Measurements from ENCODE around the gene NRBF2.

The NRBF2 gene

DNA sequence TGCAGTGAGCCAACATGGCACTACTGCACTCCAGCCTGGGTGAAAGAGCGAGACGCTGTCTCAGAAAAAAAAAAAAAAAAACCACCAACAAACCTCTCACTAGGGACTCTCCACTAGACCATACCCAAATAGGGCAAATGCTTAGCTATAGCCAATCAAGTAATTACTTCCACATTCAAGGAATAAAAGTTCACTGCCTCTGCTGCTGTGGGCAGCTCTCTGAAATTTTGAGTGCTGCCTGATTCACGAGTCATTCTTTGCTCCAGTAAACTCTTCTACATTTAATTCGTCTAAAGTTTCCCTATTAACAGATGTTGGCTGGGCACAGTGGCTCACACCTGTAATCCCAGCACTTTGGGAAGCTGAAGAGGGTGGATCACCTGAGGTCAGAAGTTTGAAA, 4.7 kb upstream of the NRBF2 start:
- peaks cover 15% of the 10 kb centered on the region for H3K27me3 ChIP-seq (ENCODE audit: insufficient read depth, low read depth, severe bottlenecking)
- H3K27ac ChIP-seq: no peak overlapping the region
- no peak for DNase-seq
- H3K4me3 ChIP-seq (ENCODE audit: low read depth, low read length): no peak overlapping the region
- no peaks in the 10 kb centered on the region for H3K36me3 ChIP-seq
- peaks cover 8% of the 10 kb centered on the region for H3K9me3 ChIP-seq (ENCODE audit: severe bottlenecking)
- TF ChIP-seq, protein P1, sequence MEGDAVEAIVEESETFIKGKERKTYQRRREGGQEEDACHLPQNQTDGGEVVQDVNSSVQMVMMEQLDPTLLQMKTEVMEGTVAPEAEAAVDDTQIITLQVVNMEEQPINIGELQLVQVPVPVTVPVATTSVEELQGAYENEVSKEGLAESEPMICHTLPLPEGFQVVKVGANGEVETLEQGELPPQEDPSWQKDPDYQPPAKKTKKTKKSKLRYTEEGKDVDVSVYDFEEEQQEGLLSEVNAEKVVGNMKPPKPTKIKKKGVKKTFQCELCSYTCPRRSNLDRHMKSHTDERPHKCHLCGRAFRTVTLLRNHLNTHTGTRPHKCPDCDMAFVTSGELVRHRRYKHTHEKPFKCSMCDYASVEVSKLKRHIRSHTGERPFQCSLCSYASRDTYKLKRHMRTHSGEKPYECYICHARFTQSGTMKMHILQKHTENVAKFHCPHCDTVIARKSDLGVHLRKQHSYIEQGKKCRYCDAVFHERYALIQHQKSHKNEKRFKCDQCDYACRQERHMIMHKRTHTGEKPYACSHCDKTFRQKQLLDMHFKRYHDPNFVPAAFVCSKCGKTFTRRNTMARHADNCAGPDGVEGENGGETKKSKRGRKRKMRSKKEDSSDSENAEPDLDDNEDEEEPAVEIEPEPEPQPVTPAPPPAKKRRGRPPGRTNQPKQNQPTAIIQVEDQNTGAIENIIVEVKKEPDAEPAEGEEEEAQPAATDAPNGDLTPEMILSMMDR (IDR thresholded peaks at IDR 0.05; ENCODE audit: low read depth, low read length): no peak

DNA sequence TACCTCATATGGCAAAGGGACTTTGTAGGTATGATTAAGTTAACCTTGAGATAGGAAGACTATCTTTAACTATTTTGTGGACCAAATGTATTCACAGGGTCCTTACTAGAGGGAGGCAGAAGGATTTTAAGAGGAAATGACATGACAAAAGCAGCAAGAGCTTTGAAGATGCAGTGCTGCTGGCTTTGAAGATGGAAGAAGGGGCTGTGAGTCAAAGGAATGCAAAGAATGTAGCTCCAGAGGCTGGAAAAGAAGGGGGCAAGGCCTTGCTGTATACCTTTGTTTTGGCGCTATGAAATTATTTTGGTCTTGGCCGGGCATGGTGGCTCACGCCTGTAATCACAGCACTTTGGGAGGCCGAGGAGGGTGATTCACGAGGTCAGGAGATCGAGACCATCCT, 3.2 kb upstream of the NRBF2 start:
- H3K27me3 ChIP-seq (ENCODE audit: insufficient read depth, low read depth, severe bottlenecking): peaks cover 15% of the 10 kb centered on the region
- H3K4me3 ChIP-seq (ENCODE audit: low read depth, low read length): no peak overlapping the region
- H3K27ac ChIP-seq: no peak overlapping the region
- peaks cover 8% of the 10 kb centered on the region for H3K9me3 ChIP-seq (ENCODE audit: severe bottlenecking)
- no peaks in the 10 kb centered on the region for H3K36me3 ChIP-seq
- TF ChIP-seq, protein P1 (IDR thresholded peaks at IDR 0.05; ENCODE audit: low read depth, low read length): no peak
- no peak for DNase-seq

DNA sequence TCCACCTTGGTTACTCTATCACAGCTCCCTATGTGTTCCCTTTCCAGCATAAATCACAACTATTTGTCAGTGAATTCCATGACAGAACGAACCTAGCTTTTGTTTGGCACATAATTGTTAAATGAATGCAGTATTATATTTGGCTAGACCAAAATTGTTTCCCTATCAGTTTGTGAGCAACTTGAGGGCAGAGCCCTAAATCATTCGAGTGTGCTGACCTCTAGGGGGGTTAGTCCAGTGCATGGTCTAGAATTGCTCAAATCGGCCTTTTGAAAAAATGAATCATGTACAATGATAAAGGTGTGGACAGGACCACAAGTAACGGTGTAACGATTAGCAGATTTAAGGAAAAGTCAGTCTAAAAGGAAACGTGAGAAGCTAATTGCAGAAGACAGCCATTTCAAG, 475 bp upstream of the NRBF2 start:
- Histone ChIP-seq H3K4me3 (ENCODE audit: low read depth, low read length) (peak overlapping the region; percentile 43), H3K27ac (peak overlapping the region; percentile 56), H3K36me3 (no peaks in the 10 kb centered on the region), H3K27me3 (ENCODE audit: insufficient read depth, low read depth, severe bottlenecking) (peaks cover 13% of the 10 kb centered on the region), H3K9me3 (ENCODE audit: severe bottlenecking) (peaks cover 8% of the 10 kb centered on the region)
- TF ChIP-seq, protein P1 (IDR thresholded peaks at IDR 0.05; ENCODE audit: low read depth, low read length): no peak
- DNase-seq: no peak

DNA sequence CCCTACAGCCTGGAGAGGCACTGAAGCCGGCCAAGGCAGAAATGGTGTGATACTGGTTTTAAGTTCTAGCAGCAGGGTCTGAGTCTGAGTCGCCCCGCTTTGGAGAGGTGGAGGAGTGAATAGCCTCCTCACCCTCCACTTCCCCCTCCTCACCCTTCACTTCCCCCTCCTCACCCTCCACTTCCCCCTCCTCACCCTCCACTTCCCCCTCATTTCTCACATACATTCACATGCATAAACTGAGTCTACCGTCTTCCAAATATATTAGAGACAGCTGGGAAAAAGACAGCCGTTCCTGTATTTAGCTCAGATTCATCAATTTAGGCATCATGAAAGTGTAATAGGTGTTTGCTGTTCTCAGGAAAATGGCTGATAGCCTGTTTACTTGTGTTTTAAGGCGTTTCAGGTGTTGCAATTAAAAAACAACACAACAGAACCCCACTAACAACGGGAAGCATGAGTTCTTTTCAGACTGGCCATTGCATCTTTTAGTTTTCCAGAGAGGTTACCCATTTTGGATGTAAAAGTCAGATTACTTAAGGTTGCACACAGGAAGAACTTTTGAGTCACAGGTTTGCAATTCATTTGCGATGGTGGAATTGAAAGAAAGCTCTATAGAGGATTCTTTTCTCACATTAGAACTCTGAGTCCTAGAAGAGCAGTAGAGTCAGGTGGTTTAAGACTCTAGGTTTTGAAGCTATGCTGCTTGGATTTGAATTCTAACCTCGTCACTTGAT, 861 bp downstream of the NRBF2 start:
- Histone ChIP-seq H3K4me3 (ENCODE audit: low read depth, low read length) (peak overlapping the region; percentile 88), H3K36me3 (no peaks in the 10 kb centered on the region), H3K27ac (no peak overlapping the region; the same call in 1 of the 2 replicates), H3K27me3 (ENCODE audit: insufficient read depth, low read depth, severe bottlenecking) (peaks cover 9% of the 10 kb centered on the region), H3K9me3 (ENCODE audit: severe bottlenecking) (peaks cover 8% of the 10 kb centered on the region)
- TF ChIP-seq, protein P1 (IDR thresholded peaks at IDR 0.05; ENCODE audit: low read depth, low read length): no peak
- DNase-seq: no peak

DNA sequence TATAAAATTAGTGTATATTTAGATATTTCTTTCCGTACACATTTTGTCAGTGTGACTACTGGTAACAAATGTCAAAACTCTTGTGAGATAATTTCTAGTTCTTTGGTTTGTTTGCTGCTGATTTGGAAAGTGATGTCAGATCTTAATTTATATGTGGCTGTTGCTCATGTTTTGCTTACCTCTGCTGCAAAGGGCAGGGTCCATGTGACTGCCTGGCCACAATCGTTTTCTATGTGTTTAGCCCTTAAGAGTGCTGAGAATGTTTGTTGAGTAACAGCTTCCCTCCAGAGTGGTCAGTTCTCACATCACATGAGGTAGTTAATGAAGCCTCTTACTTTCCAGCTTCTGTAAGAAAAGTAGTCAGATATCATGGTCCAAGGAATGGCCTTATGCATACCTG, 4.2 kb downstream of the NRBF2 start:
- peaks cover 6% of the 10 kb centered on the region for H3K9me3 ChIP-seq (ENCODE audit: severe bottlenecking)
- TF ChIP-seq, protein P1 (IDR thresholded peaks at IDR 0.05; ENCODE audit: low read depth, low read length): no peak
- H3K27me3 ChIP-seq (ENCODE audit: insufficient read depth, low read depth, severe bottlenecking): no peaks in the 10 kb centered on the region
- no peak overlapping the region for H3K27ac ChIP-seq
- H3K36me3 ChIP-seq: no peaks in the 10 kb centered on the region
- H3K4me3 ChIP-seq (ENCODE audit: low read depth, low read length): no peak overlapping the region
- no peak for DNase-seq

DNA sequence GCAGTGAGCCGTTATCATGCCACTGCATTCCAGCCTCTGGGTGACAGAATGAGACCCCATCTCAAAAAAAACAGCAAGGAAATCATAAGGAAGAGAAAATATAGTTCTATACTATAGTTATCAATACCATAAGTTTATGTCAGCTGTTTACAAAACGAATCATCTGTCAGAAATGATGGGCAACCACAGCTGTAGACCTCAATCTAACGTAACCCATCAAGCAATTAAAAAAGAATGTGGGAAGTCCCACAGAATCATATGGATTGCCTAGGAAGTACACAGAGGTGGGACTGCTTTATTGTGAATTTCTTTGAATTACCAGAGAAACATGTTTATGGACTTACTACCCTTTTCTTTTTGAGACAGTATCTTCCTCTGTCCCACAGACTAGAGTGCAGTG, 6.9 kb downstream of the NRBF2 start:
- Histone ChIP-seq H3K36me3 (no peaks in the 10 kb centered on the region), H3K9me3 (ENCODE audit: severe bottlenecking) (no peaks in the 10 kb centered on the region), H3K27ac (no peak overlapping the region), H3K27me3 (ENCODE audit: insufficient read depth, low read depth, severe bottlenecking) (no peaks in the 10 kb centered on the region), H3K4me3 (ENCODE audit: low read depth, low read length) (no peak overlapping the region)
- TF ChIP-seq, protein P1 (IDR thresholded peaks at IDR 0.05; ENCODE audit: low read depth, low read length): no peak
- DNase-seq: no peak

Measured in WERI-Rb-1 (cell line).